Measurements from ENCODE around the gene PKIG.

Gene PKIG

DNA sequence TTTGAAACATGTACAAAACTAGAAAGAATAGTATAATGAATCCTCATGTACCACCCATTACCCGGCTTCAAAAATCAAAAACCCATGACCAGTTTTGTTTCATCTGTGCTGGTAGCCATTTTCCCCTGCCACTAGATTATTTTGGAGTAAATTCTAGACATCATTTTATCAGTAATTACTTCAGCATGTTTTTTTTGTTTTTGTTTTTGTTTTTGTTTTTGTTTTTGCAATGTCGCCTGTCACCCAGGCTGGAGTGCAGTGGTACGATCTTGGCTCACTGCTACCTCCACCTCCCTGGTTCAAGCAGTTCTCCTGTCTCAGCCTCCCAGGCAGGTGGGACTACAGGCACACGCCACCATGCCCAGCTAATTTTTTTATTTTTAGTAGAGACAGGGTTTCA lies 8.0 kb upstream of the PKIG start:
- no peak for DNase-seq (ENCODE audit: low read depth in 1 of 2, low spot score in 1 of 2)
- TF ChIP-seq POLR2AphosphoS5 (IDR thresholded peaks at IDR 0.05; ENCODE audit: low read depth) (no peak), GABPA (IDR thresholded peaks at IDR 0.05; ENCODE audit: low read depth) (no peak), SPI1 (IDR thresholded peaks at IDR 0.05; ENCODE audit: borderline replicate concordance, low read depth) (no peak)
- TF ChIP-seq, protein P1, sequence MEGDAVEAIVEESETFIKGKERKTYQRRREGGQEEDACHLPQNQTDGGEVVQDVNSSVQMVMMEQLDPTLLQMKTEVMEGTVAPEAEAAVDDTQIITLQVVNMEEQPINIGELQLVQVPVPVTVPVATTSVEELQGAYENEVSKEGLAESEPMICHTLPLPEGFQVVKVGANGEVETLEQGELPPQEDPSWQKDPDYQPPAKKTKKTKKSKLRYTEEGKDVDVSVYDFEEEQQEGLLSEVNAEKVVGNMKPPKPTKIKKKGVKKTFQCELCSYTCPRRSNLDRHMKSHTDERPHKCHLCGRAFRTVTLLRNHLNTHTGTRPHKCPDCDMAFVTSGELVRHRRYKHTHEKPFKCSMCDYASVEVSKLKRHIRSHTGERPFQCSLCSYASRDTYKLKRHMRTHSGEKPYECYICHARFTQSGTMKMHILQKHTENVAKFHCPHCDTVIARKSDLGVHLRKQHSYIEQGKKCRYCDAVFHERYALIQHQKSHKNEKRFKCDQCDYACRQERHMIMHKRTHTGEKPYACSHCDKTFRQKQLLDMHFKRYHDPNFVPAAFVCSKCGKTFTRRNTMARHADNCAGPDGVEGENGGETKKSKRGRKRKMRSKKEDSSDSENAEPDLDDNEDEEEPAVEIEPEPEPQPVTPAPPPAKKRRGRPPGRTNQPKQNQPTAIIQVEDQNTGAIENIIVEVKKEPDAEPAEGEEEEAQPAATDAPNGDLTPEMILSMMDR (IDR thresholded peaks at IDR 0.05; ENCODE audit: insufficient read depth, low read length), result no peak
- TF ChIP-seq, protein P2, sequence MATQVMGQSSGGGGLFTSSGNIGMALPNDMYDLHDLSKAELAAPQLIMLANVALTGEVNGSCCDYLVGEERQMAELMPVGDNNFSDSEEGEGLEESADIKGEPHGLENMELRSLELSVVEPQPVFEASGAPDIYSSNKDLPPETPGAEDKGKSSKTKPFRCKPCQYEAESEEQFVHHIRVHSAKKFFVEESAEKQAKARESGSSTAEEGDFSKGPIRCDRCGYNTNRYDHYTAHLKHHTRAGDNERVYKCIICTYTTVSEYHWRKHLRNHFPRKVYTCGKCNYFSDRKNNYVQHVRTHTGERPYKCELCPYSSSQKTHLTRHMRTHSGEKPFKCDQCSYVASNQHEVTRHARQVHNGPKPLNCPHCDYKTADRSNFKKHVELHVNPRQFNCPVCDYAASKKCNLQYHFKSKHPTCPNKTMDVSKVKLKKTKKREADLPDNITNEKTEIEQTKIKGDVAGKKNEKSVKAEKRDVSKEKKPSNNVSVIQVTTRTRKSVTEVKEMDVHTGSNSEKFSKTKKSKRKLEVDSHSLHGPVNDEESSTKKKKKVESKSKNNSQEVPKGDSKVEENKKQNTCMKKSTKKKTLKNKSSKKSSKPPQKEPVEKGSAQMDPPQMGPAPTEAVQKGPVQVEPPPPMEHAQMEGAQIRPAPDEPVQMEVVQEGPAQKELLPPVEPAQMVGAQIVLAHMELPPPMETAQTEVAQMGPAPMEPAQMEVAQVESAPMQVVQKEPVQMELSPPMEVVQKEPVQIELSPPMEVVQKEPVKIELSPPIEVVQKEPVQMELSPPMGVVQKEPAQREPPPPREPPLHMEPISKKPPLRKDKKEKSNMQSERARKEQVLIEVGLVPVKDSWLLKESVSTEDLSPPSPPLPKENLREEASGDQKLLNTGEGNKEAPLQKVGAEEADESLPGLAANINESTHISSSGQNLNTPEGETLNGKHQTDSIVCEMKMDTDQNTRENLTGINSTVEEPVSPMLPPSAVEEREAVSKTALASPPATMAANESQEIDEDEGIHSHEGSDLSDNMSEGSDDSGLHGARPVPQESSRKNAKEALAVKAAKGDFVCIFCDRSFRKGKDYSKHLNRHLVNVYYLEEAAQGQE (IDR thresholded peaks at IDR 0.05; ENCODE audit: insufficient replicate concordance, low read depth), result no peak
- no peak overlapping the region for H3K4me3 ChIP-seq (replicated peaks; ENCODE audit: insufficient read depth, low read length)
- H3K27me3 ChIP-seq (ENCODE audit: insufficient read depth, poor library complexity, severe bottlenecking), result no peaks in the 10 kb centered on the region
- H3K27ac ChIP-seq (replicated peaks), result no peak overlapping the region

DNA sequence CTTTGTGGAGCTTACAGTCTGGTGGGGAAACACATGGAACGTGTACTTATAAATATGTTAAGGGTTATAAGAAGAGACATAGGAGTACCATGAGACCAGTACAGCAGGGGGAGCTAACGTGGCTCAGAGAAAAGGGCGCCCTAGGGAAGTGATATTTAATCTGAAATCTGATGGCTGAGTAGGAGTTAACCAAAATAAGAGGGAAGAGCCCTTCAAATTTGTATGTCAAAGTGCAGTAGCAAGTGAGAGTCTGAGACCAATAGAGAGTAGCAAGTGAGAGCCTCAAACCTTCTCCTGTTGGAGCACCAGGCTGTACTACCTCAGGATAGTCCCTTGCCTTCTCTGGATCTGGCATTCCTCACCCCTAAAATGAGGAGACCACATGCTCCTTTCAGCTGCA lies 6.1 kb upstream of the PKIG start:
- Histone ChIP-seq H3K27me3 (ENCODE audit: insufficient read depth, poor library complexity, severe bottlenecking) (no peaks in the 10 kb centered on the region), H3K27ac (replicated peaks) (peak overlapping the region; percentile 4; the same call in 1 of the 2 replicates), H3K4me3 (replicated peaks; ENCODE audit: insufficient read depth, low read length) (no peak overlapping the region)
- no peak for TF ChIP-seq POLR2AphosphoS5 (IDR thresholded peaks at IDR 0.05; ENCODE audit: low read depth)
- TF ChIP-seq, protein P1 (IDR thresholded peaks at IDR 0.05; ENCODE audit: insufficient read depth, low read length), result no peak
- TF ChIP-seq, protein P2 (IDR thresholded peaks at IDR 0.05; ENCODE audit: insufficient replicate concordance, low read depth), result no peak
- no peak for TF ChIP-seq GABPA (IDR thresholded peaks at IDR 0.05; ENCODE audit: low read depth)
- peak; percentile 58; the same call in 1 of the 2 replicates for TF ChIP-seq SPI1 (IDR thresholded peaks at IDR 0.05; ENCODE audit: borderline replicate concordance, low read depth)
- DNase-seq (ENCODE audit: low read depth in 1 of 2, low spot score in 1 of 2), result peak; percentile 67 to 70

DNA sequence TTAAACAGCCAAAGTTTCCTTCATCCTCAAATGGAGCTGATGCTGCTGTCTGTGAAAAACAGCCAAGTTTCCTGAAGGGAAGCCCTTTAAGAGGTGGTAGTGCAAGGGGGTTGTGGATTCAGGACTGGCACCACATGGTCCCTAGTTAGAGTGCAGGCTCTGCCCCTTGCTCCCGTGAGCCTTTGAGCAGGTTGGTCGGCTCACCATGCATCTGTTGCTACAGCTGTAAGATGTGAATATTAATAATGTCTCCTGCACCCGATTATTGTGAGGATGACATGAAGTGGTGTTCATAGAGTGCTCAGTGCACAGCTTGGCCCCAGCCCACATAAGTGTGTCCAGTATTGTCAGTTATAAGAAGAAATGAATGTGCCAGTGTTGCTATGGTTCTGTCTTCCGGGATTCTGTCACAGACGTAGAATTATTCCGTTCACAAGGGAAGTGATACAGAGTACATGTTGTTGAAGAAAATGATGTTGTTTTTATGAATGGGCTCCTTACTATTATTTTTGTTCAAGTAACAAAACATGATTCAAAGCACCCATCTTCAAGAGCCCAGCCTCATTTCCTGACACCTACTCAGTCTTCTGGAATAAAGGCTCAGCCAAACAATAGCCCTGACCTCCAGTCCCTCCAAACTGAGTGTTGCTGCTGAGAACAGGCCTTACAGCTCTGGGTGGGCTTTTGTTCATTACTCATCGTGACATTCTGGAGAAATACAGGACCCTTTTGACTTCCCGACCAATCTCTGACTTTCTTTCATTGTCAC lies 2.9 kb upstream of the PKIG start:
- DNase-seq (ENCODE audit: low read depth in 1 of 2, low spot score in 1 of 2), result no peak
- H3K4me3 ChIP-seq (replicated peaks; ENCODE audit: insufficient read depth, low read length), result no peak overlapping the region
- TF ChIP-seq SPI1 (IDR thresholded peaks at IDR 0.05; ENCODE audit: borderline replicate concordance, low read depth) (no peak), POLR2AphosphoS5 (IDR thresholded peaks at IDR 0.05; ENCODE audit: low read depth) (no peak), GABPA (IDR thresholded peaks at IDR 0.05; ENCODE audit: low read depth) (no peak)
- TF ChIP-seq, protein P2 (IDR thresholded peaks at IDR 0.05; ENCODE audit: insufficient replicate concordance, low read depth), result no peak
- TF ChIP-seq, protein P1 (IDR thresholded peaks at IDR 0.05; ENCODE audit: insufficient read depth, low read length), result no peak
- H3K27me3 ChIP-seq (ENCODE audit: insufficient read depth, poor library complexity, severe bottlenecking), result no peaks in the 10 kb centered on the region
- H3K27ac ChIP-seq (replicated peaks), result no peak overlapping the region

All from HL-60 (cell line).